Suprapubic skin (tissue), 4 donors: Measurements from ENCODE around the gene TOLLIP.

Source experiments
- EP300 ChIP-seq: sonication (generic); formaldehyde crosslinking; IDR thresholded peaks from one replicate; pipeline ENCODE4 v1.6.1; 2017; ENCODE audit warnings: antibody characterized with exemption
- POLR2AphosphoS5 ChIP-seq, 3 donors: sonication (generic); formaldehyde crosslinking; IDR thresholded peaks; one replicate each; pipeline ENCODE4 v1.6.1; 2017; ENCODE audit warnings: antibody characterized with exemption in 3 of 3
- TF ChIP-seq, protein P1 (sequence below), 2 donors: fragments of 200-600 bp in 1 of 2; fragments of 450-650 bp in 1 of 2; sonication (generic) in 1 of 2; IDR thresholded peaks; one replicate each; pipeline ENCODE4 v1.5.1; 2016 to 2019; ENCODE audit warnings: antibody characterized with exemption in 2 of 2, mild to moderate bottlenecking in 1 of 2, moderate library complexity in 1 of 2

GRCh38 chr11:1343391-1344055 lies 34.1 kb upstream of the TOLLIP start:
- TF ChIP-seq, protein P1, sequence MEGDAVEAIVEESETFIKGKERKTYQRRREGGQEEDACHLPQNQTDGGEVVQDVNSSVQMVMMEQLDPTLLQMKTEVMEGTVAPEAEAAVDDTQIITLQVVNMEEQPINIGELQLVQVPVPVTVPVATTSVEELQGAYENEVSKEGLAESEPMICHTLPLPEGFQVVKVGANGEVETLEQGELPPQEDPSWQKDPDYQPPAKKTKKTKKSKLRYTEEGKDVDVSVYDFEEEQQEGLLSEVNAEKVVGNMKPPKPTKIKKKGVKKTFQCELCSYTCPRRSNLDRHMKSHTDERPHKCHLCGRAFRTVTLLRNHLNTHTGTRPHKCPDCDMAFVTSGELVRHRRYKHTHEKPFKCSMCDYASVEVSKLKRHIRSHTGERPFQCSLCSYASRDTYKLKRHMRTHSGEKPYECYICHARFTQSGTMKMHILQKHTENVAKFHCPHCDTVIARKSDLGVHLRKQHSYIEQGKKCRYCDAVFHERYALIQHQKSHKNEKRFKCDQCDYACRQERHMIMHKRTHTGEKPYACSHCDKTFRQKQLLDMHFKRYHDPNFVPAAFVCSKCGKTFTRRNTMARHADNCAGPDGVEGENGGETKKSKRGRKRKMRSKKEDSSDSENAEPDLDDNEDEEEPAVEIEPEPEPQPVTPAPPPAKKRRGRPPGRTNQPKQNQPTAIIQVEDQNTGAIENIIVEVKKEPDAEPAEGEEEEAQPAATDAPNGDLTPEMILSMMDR (IDR thresholded peaks at IDR 0.05) = no peak
- TF ChIP-seq POLR2AphosphoS5 (IDR thresholded peaks at IDR 0.05) = no peak
- no peak for TF ChIP-seq EP300
